ENCODE results near the gene TMEM8B.

TMEM8B gene

DNA sequence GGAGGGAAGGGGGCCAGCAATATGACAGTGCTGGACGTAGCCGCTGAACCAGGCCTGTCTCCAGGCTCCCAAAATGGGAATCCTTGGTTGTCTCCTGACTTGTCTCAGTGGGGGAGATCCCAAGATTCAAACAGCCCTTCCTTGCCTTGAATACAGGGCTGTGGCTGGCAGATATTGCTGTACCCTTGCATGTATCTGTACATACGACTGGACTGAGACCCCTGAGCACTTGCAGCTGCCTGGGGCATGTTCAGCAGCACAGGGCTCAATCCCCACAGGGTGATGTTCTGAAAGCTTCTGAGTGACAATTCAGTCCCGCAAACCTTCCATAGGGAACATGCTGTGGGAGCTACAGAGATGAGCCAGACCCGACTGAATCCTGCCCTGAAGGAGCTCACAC lies 27.9 kb downstream of the TMEM8B start:
- Histone ChIP-seq H2AFZ (ENCODE audit: low read length) (no peak overlapping the region), H3F3A (ENCODE audit: low read depth) (no peaks in the 10 kb centered on the region), H3K27me3 (ENCODE audit: insufficient read depth, low read length, poor library complexity, severe bottlenecking) (no peaks in the 10 kb centered on the region), H3K79me2 (ENCODE audit: insufficient read depth, low read length) (no peaks in the 10 kb centered on the region), H3K4me2 (ENCODE audit: low read depth, low read length, poor library complexity, severe bottlenecking) (no peak overlapping the region), H3K9me2 (replicated peaks; ENCODE audit: low read depth, low read length) (no peaks in the 10 kb centered on the region), H3K9me3 (ENCODE audit: insufficient read depth, low read depth, low read length) (no peaks in the 10 kb centered on the region), H3K36me3 (ENCODE audit: insufficient read depth, low read length) (no peaks in the 10 kb centered on the region), H3K4me1 (ENCODE audit: insufficient read depth, low read length, poor library complexity, severe bottlenecking) (no peaks in the 10 kb centered on the region), H4K20me1 (ENCODE audit: insufficient read depth, low read length, poor library complexity, severe bottlenecking) (no peaks in the 10 kb centered on the region), H3K9ac (ENCODE audit: low read depth, low read length, poor library complexity, severe bottlenecking) (no peak overlapping the region), H3K4me3 (ENCODE audit: low read length, poor library complexity, severe bottlenecking) (no peak overlapping the region)
- TF ChIP-seq EZH2phosphoT487 (IDR thresholded peaks at IDR 0.05; ENCODE audit: borderline replicate concordance) (no peak), CTCF (conservative IDR thresholded peaks at IDR 0.05; ENCODE audit: low read length) (no peak)

GRCh38 chr9:35858458-35858857 lies 29.4 kb downstream of the TMEM8B start:
- Histone ChIP-seq H3K4me2 (ENCODE audit: low read depth, low read length, poor library complexity, severe bottlenecking) (no peak overlapping the region), H3K4me1 (ENCODE audit: insufficient read depth, low read length, poor library complexity, severe bottlenecking) (no peaks in the 10 kb centered on the region), H3K79me2 (ENCODE audit: insufficient read depth, low read length) (no peaks in the 10 kb centered on the region), H3K27me3 (ENCODE audit: insufficient read depth, low read length, poor library complexity, severe bottlenecking) (no peaks in the 10 kb centered on the region), H3F3A (ENCODE audit: low read depth) (no peaks in the 10 kb centered on the region), H3K9ac (ENCODE audit: low read depth, low read length, poor library complexity, severe bottlenecking) (no peak overlapping the region), H2AFZ (ENCODE audit: low read length) (no peak overlapping the region), H3K9me2 (replicated peaks; ENCODE audit: low read depth, low read length) (no peaks in the 10 kb centered on the region), H3K36me3 (ENCODE audit: insufficient read depth, low read length) (no peaks in the 10 kb centered on the region), H3K4me3 (ENCODE audit: low read length, poor library complexity, severe bottlenecking) (no peak overlapping the region), H3K9me3 (ENCODE audit: insufficient read depth, low read depth, low read length) (no peaks in the 10 kb centered on the region), H4K20me1 (ENCODE audit: insufficient read depth, low read length, poor library complexity, severe bottlenecking) (no peaks in the 10 kb centered on the region)
- TF ChIP-seq CTCF (conservative IDR thresholded peaks at IDR 0.05; ENCODE audit: low read length) = no peak
- TF ChIP-seq EZH2phosphoT487 (IDR thresholded peaks at IDR 0.05; ENCODE audit: borderline replicate concordance) = no peak

GRCh38 chr9:35859310-35859989 lies 30.4 kb downstream of the TMEM8B start:
- no peaks in the 10 kb centered on the region for H3K79me2 ChIP-seq (ENCODE audit: insufficient read depth, low read length)
- H3K9me3 ChIP-seq (ENCODE audit: insufficient read depth, low read depth, low read length) = no peaks in the 10 kb centered on the region
- no peak overlapping the region for H2AFZ ChIP-seq (ENCODE audit: low read length)
- H4K20me1 ChIP-seq (ENCODE audit: insufficient read depth, low read length, poor library complexity, severe bottlenecking) = no peaks in the 10 kb centered on the region
- H3K36me3 ChIP-seq (ENCODE audit: insufficient read depth, low read length) = no peaks in the 10 kb centered on the region
- no peak overlapping the region for H3K4me2 ChIP-seq (ENCODE audit: low read depth, low read length, poor library complexity, severe bottlenecking)
- H3K9me2 ChIP-seq (replicated peaks; ENCODE audit: low read depth, low read length) = no peaks in the 10 kb centered on the region
- H3F3A ChIP-seq (ENCODE audit: low read depth) = no peaks in the 10 kb centered on the region
- no peak for TF ChIP-seq EZH2phosphoT487 (IDR thresholded peaks at IDR 0.05; ENCODE audit: borderline replicate concordance)
- peak; percentile 41; the same call in 1 of the 2 replicates for TF ChIP-seq CTCF (conservative IDR thresholded peaks at IDR 0.05; ENCODE audit: low read length)
- no peaks in the 10 kb centered on the region for H3K4me1 ChIP-seq (ENCODE audit: insufficient read depth, low read length, poor library complexity, severe bottlenecking)
- H3K27me3 ChIP-seq (ENCODE audit: insufficient read depth, low read length, poor library complexity, severe bottlenecking) = no peaks in the 10 kb centered on the region
- no peak overlapping the region for H3K9ac ChIP-seq (ENCODE audit: low read depth, low read length, poor library complexity, severe bottlenecking)
- no peak overlapping the region for H3K4me3 ChIP-seq (ENCODE audit: low read length, poor library complexity, severe bottlenecking)

Data from Loucy (cell line).